DMS53 (cell line): ENCODE measurements around the gene FOXRED2.
"Not testable (repeated sequence)": the region's sequence is repeated elsewhere in the genome, so short reads cannot be mapped to it uniquely, and the experiment has no call there.

Source experiments
- DNase-seq: peaks from one replicate; lab custom pipeline; 2025; lab: John Stamatoyannopoulos, UW

Gene FOXRED2

DNA sequence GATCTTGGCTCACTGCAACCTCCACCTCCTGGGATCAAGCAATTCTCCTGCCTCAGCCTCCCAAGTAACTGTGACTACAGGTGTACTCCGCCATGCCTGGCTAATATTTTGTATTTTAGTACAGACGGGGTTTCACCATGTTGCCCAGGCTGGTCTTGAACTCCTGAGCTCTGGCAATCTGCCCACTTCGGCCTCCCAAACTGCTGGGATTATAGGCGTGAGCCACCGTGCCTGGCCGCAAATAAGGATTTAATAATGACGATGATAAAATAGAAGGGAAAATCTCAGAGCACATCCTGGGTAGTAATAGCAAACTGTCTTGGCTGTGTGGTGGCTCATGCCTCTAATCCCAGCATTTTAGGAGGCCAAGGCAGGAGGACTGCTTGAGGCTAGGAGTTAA lies 55.9 kb downstream of the FOXRED2 start:
- DNase-seq = not testable (repeated sequence)

DNA sequence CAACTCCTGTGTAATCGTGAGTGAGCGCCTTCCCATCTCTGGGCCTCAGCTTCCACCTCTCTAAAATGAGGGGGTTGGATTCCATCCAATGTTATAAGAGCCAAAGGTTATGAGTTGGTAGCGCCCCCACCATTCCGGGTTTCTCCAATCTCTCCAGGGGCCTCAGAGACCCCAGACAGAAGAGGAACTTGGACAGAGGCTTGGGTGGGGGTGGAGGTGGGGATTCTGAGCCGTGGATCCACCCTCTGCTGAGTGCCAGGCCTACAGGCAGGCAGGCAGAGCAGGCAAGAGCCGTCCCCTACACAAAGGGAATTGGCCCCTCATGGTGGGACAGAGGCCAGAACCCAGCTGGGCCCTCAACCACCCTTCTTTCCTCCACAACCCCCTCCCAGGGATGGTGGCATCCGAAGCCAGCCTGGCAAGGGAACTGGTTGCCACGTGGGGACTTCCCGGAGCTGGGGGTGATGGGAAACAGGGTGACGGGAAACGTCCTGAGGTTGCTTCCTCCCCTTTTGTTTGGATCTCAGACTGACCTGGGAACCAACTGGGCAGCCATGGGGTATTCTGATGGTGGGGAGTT lies 57.2 kb downstream of the FOXRED2 start:
- DNase-seq = no peak

DNA sequence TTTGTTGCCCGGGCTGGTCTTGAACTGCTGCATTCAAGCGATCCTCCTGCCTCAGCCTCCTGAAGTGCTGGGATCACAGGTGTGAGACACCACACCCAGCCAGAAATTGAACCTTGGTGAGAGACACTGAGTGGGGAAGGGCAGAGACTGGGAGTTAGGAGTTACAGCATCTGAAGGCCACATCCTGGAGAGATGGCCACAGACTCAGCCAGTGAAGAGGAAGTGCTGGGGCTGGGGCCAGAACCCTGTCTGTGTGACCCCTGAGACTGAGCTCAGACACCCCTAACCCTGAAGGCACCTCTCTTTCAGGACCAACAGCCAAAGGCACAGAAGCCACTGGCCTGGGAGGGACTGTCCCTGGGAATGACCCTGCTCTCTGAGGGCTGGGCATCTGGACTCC lies 59.2 kb downstream of the FOXRED2 start:
- DNase-seq = no peak

DNA sequence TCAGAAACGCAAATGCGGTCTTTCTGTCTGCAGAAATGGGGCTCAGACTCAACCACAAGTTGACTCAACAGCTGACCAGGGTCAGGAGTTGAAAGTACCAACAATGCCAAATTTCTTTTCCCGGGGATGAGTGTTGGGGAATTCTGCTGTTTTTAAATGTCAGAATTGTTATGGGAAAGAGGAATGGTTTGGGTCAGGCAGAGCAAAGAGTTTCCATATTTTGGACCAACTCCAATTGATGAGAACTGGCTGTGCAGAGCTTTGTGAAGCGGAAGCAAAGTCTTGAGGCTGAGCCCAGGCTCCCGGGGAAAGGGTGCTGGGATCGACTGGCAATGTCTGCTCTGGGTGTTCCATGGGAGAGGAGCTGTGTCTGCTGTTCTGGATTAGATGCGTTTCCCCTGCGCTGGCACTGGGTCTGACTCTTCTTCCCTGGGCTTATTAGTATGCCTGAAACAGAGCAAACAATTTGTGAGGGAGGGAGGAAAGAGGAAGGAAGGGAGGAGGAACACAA lies 61.6 kb downstream of the FOXRED2 start:
- no peak for DNase-seq

DNA sequence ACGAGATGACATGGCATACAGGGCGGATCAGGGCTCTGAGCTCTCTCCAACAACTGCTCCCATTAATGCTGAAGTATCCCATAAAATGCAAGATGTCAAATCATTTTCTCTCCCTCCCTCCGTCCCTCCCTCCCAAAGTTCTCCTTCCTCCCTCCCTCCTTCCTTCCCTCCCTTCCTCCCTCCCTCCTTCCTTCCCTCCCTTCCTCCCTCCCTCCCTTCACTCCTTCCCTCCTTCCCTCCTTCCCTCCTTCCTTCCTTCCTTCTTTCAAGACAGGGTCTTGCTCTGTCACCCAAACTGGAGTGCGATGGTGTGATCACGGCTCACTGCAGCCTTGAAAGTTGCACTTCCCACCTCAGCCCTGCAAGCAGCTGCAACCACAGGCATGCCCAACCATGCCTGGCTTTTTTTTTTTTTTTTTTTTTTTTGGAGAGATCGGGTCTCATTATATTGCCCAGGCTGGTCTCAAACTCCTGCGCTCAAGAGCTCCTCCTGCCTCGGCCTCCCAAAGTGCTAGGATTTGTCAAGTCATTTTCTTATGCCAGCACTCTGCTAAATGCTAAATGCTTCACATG lies 63.6 kb downstream of the FOXRED2 start:
- DNase-seq = no peak

DNA sequence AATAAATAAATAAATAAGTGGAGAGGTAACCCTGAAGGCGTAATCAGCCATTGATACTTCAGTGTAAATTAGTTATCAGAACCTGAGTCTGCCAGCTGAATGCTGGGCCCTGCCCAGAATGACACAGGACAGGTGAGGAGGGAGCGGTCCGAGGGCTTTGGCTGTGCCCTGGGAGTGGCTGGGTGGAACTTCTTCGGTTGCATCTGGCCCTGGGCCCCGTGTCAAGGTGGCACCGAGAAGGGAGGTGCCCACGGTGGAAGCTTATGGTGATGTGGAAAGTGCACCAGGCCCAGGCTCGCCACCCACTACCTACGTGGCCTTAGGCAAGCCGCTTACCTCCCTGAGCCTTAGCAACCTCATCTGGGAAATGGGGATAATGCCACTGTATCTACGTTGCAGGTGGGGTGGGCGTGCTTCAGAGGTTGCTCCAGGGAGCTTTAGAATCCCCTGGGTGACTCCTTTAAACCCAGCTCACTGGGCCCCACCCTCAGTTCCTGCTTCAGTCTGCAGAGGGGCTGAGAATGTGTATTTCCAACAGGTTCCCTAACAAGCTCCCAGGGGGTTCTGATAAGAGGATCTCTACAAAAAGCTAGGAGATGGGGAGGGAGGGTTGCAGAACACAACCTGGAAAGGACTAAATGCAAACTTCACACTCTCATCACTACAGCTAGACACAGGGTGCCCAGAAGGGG lies 64.2 kb downstream of the FOXRED2 start:
- no peak for DNase-seq

DNA sequence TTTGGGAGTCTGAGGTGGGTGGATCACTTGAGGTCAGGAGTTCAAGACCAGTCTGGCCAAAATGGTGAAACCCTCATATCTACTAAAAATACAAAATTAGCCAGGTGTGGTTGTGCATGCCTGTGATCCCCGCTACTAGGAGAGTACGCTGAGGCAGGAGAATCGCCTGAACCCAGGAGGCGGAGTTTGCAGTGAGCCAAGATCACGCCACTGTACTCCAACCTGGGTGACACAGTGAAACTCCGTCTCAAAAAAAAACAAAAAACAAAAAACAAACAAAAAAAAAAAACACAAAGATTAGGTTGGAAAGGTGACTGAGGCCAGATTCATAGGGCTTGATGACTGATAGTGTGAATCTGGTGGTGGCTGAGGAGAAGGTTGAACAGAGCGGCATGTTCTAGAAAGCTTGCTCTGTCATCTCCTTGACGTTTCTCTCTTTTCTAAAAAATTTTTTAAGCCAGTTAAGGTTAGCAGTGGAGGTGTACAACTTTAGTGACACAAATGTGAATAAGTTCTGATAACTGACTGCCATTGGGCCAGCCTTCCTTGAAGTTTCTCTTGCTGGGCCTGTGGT lies 66.3 kb downstream of the FOXRED2 start:
- DNase-seq = no peak

DNA sequence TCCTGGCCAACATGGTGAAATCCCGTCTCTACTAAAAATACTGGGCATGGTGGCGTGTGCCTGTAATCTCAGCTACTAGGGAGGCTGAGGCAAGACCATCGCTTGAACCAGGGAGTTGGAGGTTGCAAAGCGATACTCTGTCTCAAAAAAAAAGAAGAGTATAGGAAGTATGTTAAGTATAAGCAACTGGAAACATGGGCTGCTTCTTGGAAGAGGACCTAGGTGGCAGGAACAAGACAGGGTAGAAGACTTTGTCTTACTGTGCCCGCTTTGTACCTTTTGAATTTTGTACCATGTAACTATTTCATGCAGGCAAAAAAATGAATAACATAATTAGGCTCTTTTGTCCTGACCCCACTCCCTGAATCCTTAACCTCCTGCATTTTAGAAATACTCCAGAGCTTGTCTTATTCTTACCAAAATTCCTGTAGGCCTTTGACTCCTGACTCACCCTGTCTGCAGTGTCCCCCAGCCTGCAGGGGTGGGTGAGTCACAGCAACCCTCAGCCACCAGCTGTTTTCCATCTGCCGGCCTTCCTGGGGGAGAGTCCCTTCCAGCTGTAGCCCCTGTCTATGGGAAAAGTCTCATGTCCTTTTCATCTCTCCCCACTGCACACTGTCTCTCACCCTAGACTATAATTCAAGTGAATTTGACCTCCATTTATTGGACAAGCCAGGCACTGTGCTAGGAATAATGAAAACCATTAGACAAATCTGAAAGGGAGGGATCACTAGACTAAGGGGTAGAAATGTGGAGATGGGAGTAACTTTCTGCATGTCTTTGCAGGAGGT lies 67.2 kb downstream of the FOXRED2 start:
- DNase-seq = peak; percentile 61
